CD4-positive, alpha-beta T cell treated with Interleukin-15 for 1 hour (primary cell): ENCODE measurements around the gene ZNF343.
"Not testable (repeated sequence)": the region's sequence is repeated elsewhere in the genome, so short reads cannot be mapped to it uniquely, and the experiment has no call there.

Experiments
- DNase-seq: peaks from one replicate; pipeline ENCODE4 v3.0.0-alpha.2; 2020

Gene ZNF343

GRCh38 chr20:2508631-2509467, at the start of gene ZNF343:
Gene ZNF343 (minus strand): TSS chr20:2508915. CDS start chr20:2493895, 15,020 bp downstream.
- DNase-seq = peak; percentile 76

GRCh38 chr20:2557873-2558580, 49.3 kb upstream of the ZNF343 start:
- DNase-seq = no peak

- no peak for DNase-seq
These were observed 36.9 kb upstream of the ZNF343 start for GRCh38 chr20:2545594-2545993.

- no peak for DNase-seq
These were observed 35.5 kb upstream of the ZNF343 start for GRCh38 chr20:2544211-2544610.

GRCh38 chr20:2542361-2542760, 33.6 kb upstream of the ZNF343 start:
- DNase-seq = no peak

- DNase-seq = no peak
These were observed 33.2 kb upstream of the ZNF343 start for GRCh38 chr20:2541940-2542339.

- DNase-seq = no peak
These were observed 30.4 kb upstream of the ZNF343 start for GRCh38 chr20:2538931-2539720.

- DNase-seq = no peak
These were observed 29.6 kb upstream of the ZNF343 start for GRCh38 chr20:2538356-2538755.

GRCh38 chr20:2537101-2537500, 28.4 kb upstream of the ZNF343 start:
- DNase-seq = no peak

GRCh38 chr20:2536560-2536986, 27.9 kb upstream of the ZNF343 start, which contains the start of gene TMC2:
Gene TMC2 (plus strand): TSS chr20:2536573. CDS start chr20:2536622, 49 bp downstream.
- no peak for DNase-seq

GRCh38 chr20:2535711-2536559, 27.2 kb upstream of the ZNF343 start:
- no peak for DNase-seq

- DNase-seq = no peak
These were observed 24.4 kb upstream of the ZNF343 start for GRCh38 chr20:2533118-2533517.

- DNase-seq = no peak
These were observed 20.1 kb upstream of the ZNF343 start for GRCh38 chr20:2528671-2529271.

- DNase-seq = no peak
These were observed 19.0 kb upstream of the ZNF343 start for GRCh38 chr20:2527762-2528161.

GRCh38 chr20:2526218-2526583, 17.5 kb upstream of the ZNF343 start:
- not testable (repeated sequence) for DNase-seq

GRCh38 chr20:2524709-2525506, 16.2 kb upstream of the ZNF343 start:
- DNase-seq = no peak

GRCh38 chr20:2523919-2524708, 15.4 kb upstream of the ZNF343 start:
- peak; percentile 87 for DNase-seq

GRCh38 chr20:2522826-2523429, 14.2 kb upstream of the ZNF343 start:
- DNase-seq = not testable (repeated sequence)
